Transverse colon (tissue), 3 donors: ENCODE data around the gene AVPR2.

ENCODE experiments used
- EP300 ChIP-seq: sonication (generic); formaldehyde crosslinking; IDR thresholded peaks from one replicate; pipeline ENCODE4 v1.6.1; 2017; ENCODE audit warnings: antibody characterized with exemption, low read depth
- TF ChIP-seq, protein P1 (sequence below), 5 experiments: fragments of 200-600 bp in 3 of 5; fragments of 450-650 bp in 2 of 5; sonication (generic) in 3 of 5; IDR thresholded peaks; 1 replicate in 2 of 5; 2 replicates in 3 of 5; pipeline ENCODE4 v1.5.1; 2016 to 2017; ENCODE audit warnings: antibody characterized with exemption in 5 of 5, inconsistent platforms in 3 of 5, mild to moderate bottlenecking in 2 of 5, moderate library complexity in 1 of 5

GRCh38 chrX:153927672-153927921 lies 23.1 kb downstream of the AVPR2 start:
- TF ChIP-seq, protein P1, sequence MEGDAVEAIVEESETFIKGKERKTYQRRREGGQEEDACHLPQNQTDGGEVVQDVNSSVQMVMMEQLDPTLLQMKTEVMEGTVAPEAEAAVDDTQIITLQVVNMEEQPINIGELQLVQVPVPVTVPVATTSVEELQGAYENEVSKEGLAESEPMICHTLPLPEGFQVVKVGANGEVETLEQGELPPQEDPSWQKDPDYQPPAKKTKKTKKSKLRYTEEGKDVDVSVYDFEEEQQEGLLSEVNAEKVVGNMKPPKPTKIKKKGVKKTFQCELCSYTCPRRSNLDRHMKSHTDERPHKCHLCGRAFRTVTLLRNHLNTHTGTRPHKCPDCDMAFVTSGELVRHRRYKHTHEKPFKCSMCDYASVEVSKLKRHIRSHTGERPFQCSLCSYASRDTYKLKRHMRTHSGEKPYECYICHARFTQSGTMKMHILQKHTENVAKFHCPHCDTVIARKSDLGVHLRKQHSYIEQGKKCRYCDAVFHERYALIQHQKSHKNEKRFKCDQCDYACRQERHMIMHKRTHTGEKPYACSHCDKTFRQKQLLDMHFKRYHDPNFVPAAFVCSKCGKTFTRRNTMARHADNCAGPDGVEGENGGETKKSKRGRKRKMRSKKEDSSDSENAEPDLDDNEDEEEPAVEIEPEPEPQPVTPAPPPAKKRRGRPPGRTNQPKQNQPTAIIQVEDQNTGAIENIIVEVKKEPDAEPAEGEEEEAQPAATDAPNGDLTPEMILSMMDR (IDR thresholded peaks at IDR 0.05), result no peak
- TF ChIP-seq EP300, result no peak
